GM18520 (cell line): ENCODE results near the gene MED29.

Experiments
- ATAC-seq: cut with Tn5 transposase; IDR thresholded peaks from one replicate; pipeline ENCODE4 v1.9.1; 2021; ENCODE audit not compliant: unreplicated experiment

The MED29 gene

GRCh38 chr19:39426170-39426569 is 35.0 kb downstream of the MED29 start:
- no peak for ATAC-seq

DNA sequence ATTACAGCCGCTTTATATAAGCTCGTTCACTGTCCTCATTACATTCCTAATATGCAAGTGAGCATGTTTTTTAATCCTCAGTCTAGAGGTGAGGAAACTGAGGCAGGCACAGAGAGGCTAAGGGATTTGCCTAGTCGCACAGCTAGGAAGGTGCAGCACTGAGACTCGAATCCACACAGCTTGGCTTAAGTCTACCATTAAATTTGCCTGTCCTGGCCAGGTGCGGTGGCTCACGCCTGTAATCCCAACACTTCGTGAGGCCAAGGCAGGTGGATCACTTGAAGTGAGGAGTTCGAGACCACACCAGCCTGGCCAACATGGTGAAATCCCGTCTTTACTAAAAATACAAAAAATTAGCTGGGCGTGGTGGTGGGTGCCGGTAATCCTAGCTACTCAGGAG is 36.5 kb downstream of the MED29 start:
- no peak for ATAC-seq

GRCh38 chr19:39428283-39429112 is 37.3 kb downstream of the MED29 start:
- ATAC-seq = no peak

GRCh38 chr19:39430675-39431593 is 39.8 kb downstream of the MED29 start:
- peak; percentile 61 for ATAC-seq

- ATAC-seq = no peak
Measured at GRCh38 chr19:39432677-39433025, 41.5 kb downstream of the MED29 start.

GRCh38 chr19:39433480-39434079 is 42.4 kb downstream of the MED29 start:
- no peak for ATAC-seq

DNA sequence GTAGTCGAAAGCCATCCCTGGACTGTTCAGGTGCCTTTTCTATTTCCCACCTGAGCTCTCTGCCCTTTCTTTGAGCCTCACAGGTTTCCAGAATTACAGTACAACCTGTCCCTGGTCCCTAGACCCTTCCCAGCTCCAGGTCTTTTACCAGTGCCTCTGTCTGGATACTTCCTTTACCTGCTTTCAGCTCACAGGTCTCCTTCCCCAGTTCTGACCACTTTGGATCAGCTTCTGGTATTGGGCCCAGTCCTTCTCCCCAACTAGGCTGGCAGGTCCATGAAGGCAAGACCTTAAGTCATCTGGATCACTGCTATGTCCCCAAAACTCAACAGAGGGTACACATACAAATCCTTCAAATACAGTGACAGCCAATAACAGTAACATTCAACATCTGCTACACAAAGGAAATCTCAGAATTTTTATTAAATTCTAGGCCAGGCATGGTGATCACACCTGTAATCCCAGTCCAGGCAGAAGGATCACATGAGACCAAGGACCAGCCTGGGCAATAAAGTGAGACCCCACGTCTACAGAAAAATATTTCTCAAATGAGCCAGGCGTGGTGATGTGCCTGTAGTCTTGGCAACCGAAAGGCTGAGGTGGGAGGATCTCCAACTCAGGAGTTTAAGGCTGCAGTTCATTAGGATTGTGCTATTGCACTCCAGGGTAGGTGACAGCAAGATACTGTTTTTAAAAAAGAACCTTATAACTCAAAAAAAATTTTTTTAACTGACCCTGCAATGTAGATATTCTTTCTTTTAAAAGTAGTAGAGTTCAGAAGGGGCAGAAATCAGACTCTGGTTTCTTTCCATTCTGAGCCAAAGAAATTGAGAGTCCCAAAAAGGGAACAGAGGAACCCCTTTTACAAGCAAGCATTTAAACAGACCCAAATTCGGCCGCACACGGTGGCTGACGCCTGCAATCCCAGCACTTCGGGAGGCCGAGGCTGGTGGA is 43.2 kb downstream of the MED29 start:
- ATAC-seq = no peak

- peak; percentile 57 for ATAC-seq
Measured at GRCh38 chr19:39435499-39436349, 44.5 kb downstream of the MED29 start, which contains the start of gene RPS16. RPS16 (minus strand) TSS chr19:39435949; CDS start chr19:39435895, 54 bp downstream.

- no peak for ATAC-seq
Measured at GRCh38 chr19:39436350-39436716, 45.2 kb downstream of the MED29 start.

- no peak for ATAC-seq
Measured at GRCh38 chr19:39438270-39438934, 47.2 kb downstream of the MED29 start.

DNA sequence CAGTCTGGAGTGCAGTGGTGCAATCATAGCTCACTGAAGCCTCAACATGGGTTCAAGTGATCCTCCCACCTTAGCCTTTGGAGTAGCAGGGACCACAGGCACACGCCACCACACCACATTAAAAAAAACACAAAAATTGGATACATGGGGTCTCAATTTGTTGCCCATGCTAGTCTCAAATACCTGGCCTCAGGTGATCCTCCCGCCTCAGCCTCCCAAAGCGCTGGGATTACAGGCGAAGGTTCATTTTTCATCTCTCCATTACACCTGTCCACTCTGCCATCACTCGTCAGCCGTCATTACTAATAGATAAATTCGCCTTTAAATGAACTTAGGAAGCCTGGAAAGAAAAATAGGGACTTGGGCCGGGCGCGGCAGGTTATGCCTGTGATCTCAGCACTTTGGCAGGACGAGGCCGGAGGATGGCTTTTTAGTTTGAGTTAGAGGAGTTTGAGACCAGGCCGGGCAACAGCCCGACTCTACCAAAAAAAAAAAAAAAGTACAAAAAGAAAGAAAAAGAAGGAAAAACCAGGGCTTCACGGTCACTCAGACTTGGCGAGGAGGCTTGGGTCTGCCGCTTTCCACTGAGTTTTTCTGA is 53.5 kb downstream of the MED29 start:
- no peak for ATAC-seq

GRCh38 chr19:39445196-39446111 is 54.3 kb downstream of the MED29 start, which contains the start of gene SUPT5H:
SUPT5H (plus strand) TSS chr19:39445582; CDS start chr19:39445891, 309 bp downstream.
- peak; percentile 75 for ATAC-seq

- no peak for ATAC-seq
Measured at GRCh38 chr19:39446365-39447084, 55.3 kb downstream of the MED29 start.

DNA sequence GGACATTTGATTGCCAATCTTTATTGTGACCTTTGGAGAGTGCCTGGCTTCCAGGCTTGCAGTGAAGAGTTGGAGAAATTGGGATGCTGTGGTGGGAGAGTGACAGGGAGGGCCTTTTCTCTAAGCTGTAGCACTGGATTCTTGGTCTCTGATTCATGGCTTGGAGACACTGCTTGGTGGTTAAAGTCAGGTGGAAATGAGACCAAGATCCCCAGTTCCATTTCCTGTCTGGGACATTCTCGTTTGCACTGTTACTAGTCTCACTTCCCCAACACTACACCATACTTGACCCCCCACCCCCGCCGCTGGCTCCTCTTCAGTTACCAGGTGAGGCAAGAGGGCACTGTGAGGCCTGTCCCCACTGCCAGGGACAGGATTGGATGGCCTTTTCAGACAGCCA is 57.1 kb downstream of the MED29 start:
- ATAC-seq = no peak

DNA sequence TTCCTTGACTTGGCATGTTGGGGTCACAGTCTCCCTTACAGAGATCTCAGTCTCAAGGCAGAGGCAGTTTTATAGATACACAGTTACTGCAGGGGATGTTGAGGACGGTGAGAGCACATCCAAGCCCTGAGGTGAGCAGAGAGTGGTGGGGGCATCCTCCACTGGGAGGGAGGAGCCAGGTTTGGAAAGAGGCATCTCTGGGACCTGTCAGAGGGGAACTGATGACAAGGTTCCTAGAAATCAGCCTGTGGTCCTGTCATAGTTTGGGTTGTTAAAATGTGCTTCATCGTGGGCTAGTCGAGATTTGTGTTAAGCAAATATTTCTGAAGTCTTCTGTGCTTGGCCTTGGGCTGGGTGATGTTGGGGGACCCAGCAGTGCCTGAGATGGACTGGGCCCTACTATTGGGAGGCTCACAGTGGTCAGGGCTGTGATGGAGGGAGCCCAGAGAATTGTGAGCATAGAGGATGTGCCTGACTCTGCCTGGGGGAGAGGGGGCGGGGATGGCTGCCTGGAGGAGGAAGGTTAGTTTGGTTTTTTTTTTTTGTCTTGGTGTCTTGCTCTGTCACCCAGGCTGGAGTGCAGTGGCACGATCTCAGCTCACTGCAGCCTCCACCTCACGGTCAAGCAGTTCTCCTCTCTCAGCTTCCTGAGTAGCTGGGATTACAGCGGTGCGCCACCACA is 58.1 kb downstream of the MED29 start:
- ATAC-seq = no peak
